H1 (cell line): ENCODE data around the gene PCGF3. TPM values are rescaled to one million over a fixed set of nuclear protein-coding genes. Genes with fewer than 3 reads are reported as not detected.

ENCODE experiments used
- CREB1 ChIP-seq: IDR thresholded peaks from 2 replicates; pipeline ENCODE4 v1.6.1; 2012; ENCODE audit warnings: inconsistent platforms
- FOSL1 ChIP-seq: IDR thresholded peaks from 2 replicates; pipeline ENCODE4 v1.6.1; 2011; ENCODE audit warnings: mild to moderate bottlenecking, low read depth, low read length, moderate library complexity; ENCODE audit not compliant: insufficient read depth
- HDAC2 ChIP-seq, 2 experiments: fragments of 300-600 bp in 1 of 2; sonication (generic) in 1 of 2; IDR thresholded peaks; 2 replicates each; pipeline ENCODE4 v1.6.1; 2011 to 2012; ENCODE audit warnings: low read depth in 2 of 2, low read length in 2 of 2, mild to moderate bottlenecking in 2 of 2, moderate library complexity in 2 of 2, borderline replicate concordance in 1 of 2, inconsistent platforms in 1 of 2
- KDM5A ChIP-seq: fragments of 200-600 bp; IDR thresholded peaks from 2 replicates; pipeline ENCODE4 v1.7.1; 2012; ENCODE audit warnings: mild to moderate bottlenecking, low read length, inconsistent platforms, mixed read lengths
- polyA plus RNA-seq, 7 experiments: library from polyadenylated mRNA; depleted of rRNA in 3 of 7; stranded (reverse) in 5 of 7; unstranded in 2 of 7; fragments of >200 nt in 5 of 7; fragments of 200-250 nt in 2 of 7; gene quantifications; 1 replicate in 5 of 7; 2 replicates in 1 of 7; 4 replicates in 1 of 7; pipeline versions ENCODE4 v1.2.1 to v1.2.3, GENCODE V29; 2011 to 2013; ENCODE audit warnings: missing spikeins in 2 of 7, mixed read lengths in 2 of 7
- total RNA-seq: library from RNA; stranded (reverse); fragmentation: NEBNext Ultra II Directional; extraction: Animal tissue kit (Norgen Biotek cat#: 25700); gene quantifications from 2 replicates; pipeline ENCODE4 v1.2.1, GENCODE V29; 2021
- TF ChIP-seq, protein P1 (sequence below), 3 experiments: IDR thresholded peaks; 1 replicate in 2 of 3; 2 replicates in 1 of 3; pipeline versions ENCODE4 v1.5.1 to v1.6.1; 2011; ENCODE audit warnings: low read length in 3 of 3, mild to moderate bottlenecking in 3 of 3, inconsistent platforms in 2 of 3, low read depth in 1 of 3, moderate library complexity in 1 of 3; ENCODE audit not compliant: insufficient read depth in 1 of 3; ENCODE audit errors: control extremely low read depth in 1 of 3

Gene PCGF3
- total and polyA plus RNA-seq, 2 of the 8 experiments (the other 6 are each of a cell fraction or from before 2014, with no cell fraction given): 52.7 to 52.9 TPM

GRCh38 chr4:789571-790465 lies 84.2 kb downstream of the PCGF3 start (continued):
- TF ChIP-seq, protein P1, sequence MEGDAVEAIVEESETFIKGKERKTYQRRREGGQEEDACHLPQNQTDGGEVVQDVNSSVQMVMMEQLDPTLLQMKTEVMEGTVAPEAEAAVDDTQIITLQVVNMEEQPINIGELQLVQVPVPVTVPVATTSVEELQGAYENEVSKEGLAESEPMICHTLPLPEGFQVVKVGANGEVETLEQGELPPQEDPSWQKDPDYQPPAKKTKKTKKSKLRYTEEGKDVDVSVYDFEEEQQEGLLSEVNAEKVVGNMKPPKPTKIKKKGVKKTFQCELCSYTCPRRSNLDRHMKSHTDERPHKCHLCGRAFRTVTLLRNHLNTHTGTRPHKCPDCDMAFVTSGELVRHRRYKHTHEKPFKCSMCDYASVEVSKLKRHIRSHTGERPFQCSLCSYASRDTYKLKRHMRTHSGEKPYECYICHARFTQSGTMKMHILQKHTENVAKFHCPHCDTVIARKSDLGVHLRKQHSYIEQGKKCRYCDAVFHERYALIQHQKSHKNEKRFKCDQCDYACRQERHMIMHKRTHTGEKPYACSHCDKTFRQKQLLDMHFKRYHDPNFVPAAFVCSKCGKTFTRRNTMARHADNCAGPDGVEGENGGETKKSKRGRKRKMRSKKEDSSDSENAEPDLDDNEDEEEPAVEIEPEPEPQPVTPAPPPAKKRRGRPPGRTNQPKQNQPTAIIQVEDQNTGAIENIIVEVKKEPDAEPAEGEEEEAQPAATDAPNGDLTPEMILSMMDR (IDR thresholded peaks at IDR 0.05; ENCODE audit: control extremely low read depth in 1 of 3, insufficient read depth in 1 of 3, low read depth in 1 of 3, low read length in 3 of 3): no peak
- no peak for TF ChIP-seq KDM5A
- TF ChIP-seq FOSL1: no peak
- no peak for TF ChIP-seq HDAC2 (IDR thresholded peaks at IDR 0.05; ENCODE audit: borderline replicate concordance in 1 of 2, low read depth in 2 of 2, low read length in 2 of 2)
- no peak for TF ChIP-seq CREB1
